Measurements from ENCODE around the gene DSP. TPM values are rescaled to one million over a fixed set of nuclear protein-coding genes. Genes with fewer than 3 reads are reported as not detected.

Gene DSP
- total RNA-seq, 1 experiment from 2014 or later = 104 TPM

DNA sequence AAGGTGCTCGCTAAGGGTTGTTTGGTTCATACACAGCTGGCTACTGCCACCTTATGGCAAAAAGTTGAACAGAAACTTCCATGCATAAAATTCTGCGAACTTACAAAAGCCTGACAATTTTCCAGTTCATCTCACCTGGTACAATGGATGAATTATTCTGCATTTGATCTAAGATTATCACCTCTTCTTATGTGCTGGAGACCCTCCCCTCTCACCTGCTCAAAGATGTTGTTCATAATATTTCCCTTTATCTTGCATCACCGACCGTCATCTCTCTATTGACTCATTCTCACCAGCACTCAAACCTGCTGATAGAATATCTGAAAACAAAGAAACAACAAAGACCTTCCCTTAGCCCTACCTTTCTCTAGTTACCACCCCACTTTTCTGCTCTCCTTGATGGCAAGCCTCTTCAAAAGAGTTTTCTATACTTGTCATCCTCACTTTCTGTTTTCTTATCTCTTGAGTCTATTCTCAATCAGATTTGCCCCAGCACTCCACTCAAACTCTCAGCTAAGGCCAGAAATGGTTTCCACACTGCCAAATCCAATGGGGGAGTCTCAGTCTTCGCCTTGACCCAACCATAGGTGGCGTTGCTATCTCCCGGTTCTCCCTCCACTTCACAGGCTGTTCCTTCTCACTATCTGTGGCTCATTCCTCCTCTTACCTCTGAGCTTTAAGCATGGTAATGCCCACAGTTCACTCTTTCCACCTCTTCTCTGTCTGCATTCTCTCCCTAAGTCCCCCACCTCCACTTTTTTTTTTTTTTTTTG, 74.3 kb downstream of the DSP start (continued):
- TF ChIP-seq ZBTB33 (IDR thresholded peaks at IDR 0.05; ENCODE audit: extremely low read depth, insufficient replicate concordance, low read length) = no peak

DNA sequence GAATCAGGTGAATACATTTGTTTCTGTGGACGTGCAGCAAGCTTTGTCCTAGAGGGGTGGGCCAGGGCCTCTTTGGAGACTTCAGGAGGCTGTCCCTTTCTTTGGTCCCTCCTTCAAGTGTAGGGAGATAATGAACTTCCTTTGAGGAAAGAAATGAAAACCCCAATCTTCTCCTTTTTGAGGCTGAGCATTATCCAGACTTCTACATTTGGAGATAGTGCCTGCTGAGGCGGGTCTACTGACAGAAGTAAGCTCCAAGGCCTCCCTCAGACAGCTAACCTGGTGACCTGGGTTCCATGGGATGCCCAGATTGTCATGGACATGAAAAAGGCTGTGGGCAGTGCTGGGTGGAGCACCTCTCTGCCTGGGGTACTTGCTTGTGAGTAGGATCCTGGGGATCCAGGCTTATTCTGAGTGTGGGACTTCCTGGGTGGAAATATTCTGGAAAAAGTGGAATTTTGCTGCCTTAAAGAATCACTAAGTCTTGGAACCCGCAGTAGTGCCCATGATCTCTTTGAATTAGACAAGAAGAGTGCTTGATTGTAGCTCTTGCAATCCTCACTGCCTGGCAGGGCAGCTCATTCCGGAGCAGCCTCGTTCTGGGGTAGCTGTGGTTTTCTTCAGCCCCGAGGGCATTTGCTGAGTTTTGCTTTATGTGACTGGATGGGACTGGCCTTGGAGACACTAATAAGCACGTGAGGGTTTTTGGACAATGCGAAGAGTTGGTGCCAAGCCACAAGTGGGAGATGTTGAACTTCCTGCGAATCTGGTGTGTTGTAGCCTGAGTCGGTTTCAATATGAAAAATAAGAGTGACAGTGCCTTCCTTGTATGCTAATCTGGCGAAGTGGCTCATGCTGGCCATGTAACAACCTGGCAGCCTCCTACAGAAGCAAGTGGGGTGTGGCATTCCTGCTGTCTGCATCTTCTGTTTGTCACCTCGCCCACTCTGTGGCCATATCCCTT, 76.6 kb downstream of the DSP start:
- H3K4me1 ChIP-seq (ENCODE audit: control insufficient read depth in 1 of 2, insufficient read depth in 2 of 2, low read length in 2 of 2) = peaks cover 0 to 2% of the 10 kb centered on the region in 2 experiments; a peak in 1 of 4 replicates
- intact Hi-C loops (cut with micrococcal nuclease) = loop anchor here (10.0 kb wide), 2 partner anchors 893 to 1063 kb away; no protein-coding TSS in a partner anchor
- no peak overlapping the region for H3K4me3 ChIP-seq (replicated peaks in 1 of 2; ENCODE audit: low read depth in 1 of 2, low read length in 2 of 2)
- H3K4me2 ChIP-seq (ENCODE audit: low read length) = no peak overlapping the region
- H3K79me2 ChIP-seq (ENCODE audit: insufficient read depth, low read length) = no peaks in the 10 kb centered on the region
- no peaks in the 10 kb centered on the region for H3K36me3 ChIP-seq (ENCODE audit: control insufficient read depth in 1 of 2, insufficient read depth in 2 of 2, low read length in 2 of 2)
- no peaks in the 10 kb centered on the region for H3K9me2 ChIP-seq (ENCODE audit: insufficient read depth)
- ChIA-PET CTCF (no interaction called here), RAD21 (ENCODE audit: low non-redundant PET in 1 of 2, low total read pairs in 2 of 2, uncharacterized antibody in 2 of 2, unreplicated experiment in 2 of 2) (no interaction called here), POLR2A (no interaction called here)
- no peaks in the 10 kb centered on the region for H4K20me1 ChIP-seq (ENCODE audit: insufficient read depth)
- no peak for DNase-seq (ENCODE audit: low read depth, low spot score)
- H3K27ac ChIP-seq (ENCODE audit: low read depth, low read length) = no peak overlapping the region
- H3K27me3 ChIP-seq (ENCODE audit: insufficient read depth, low read length) = no peaks in the 10 kb centered on the region
- H3K9me3 ChIP-seq (ENCODE audit: control insufficient read depth in 1 of 2, insufficient read depth in 1 of 2, low read depth in 1 of 2, low read length in 2 of 2) = no peaks in the 10 kb centered on the region
- no TSS peak for BruUV-seq (replicated peaks)
- TF ChIP-seq CBX3 (IDR thresholded peaks at IDR 0.05; ENCODE audit: low read depth) (no peak), RAD21 (IDR thresholded peaks at IDR 0.05; ENCODE audit: low read depth) (no peak), CEBPB (IDR thresholded peaks at IDR 0.05; ENCODE audit: low read depth) (no peak), ELF1 (IDR thresholded peaks at IDR 0.05; ENCODE audit: borderline replicate concordance, low read depth) (no peak), POLR2A (IDR thresholded peaks at IDR 0.05; ENCODE audit: borderline replicate concordance, extremely low read depth, insufficient read depth, insufficient read length) (no peak), TCF7L2 (IDR thresholded peaks at IDR 0.05; ENCODE audit: borderline replicate concordance, extremely low read depth, insufficient read depth, insufficient read length) (no peak), MAX (IDR thresholded peaks at IDR 0.05) (no peak), EGR1 (IDR thresholded peaks at IDR 0.05; ENCODE audit: low read depth) (no peak), EZH2phosphoT487 (IDR thresholded peaks at IDR 0.05; ENCODE audit: borderline replicate concordance) (no peak), SIN3A (IDR thresholded peaks at IDR 0.05; ENCODE audit: low read depth) (no peak), EZH2 (IDR thresholded peaks at IDR 0.05) (no peak), ZFX (IDR thresholded peaks at IDR 0.05) (no peak), FOSL1 (IDR thresholded peaks at IDR 0.05; ENCODE audit: low read depth) (no peak), POLR2AphosphoS5 (IDR thresholded peaks at IDR 0.05; ENCODE audit: low read depth, low read length) (no peak)
- TF ChIP-seq, protein P1, sequence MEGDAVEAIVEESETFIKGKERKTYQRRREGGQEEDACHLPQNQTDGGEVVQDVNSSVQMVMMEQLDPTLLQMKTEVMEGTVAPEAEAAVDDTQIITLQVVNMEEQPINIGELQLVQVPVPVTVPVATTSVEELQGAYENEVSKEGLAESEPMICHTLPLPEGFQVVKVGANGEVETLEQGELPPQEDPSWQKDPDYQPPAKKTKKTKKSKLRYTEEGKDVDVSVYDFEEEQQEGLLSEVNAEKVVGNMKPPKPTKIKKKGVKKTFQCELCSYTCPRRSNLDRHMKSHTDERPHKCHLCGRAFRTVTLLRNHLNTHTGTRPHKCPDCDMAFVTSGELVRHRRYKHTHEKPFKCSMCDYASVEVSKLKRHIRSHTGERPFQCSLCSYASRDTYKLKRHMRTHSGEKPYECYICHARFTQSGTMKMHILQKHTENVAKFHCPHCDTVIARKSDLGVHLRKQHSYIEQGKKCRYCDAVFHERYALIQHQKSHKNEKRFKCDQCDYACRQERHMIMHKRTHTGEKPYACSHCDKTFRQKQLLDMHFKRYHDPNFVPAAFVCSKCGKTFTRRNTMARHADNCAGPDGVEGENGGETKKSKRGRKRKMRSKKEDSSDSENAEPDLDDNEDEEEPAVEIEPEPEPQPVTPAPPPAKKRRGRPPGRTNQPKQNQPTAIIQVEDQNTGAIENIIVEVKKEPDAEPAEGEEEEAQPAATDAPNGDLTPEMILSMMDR (IDR thresholded peaks at IDR 0.05 in 2 of 3, conservative IDR thresholded peaks at IDR 0.05 in 1 of 3; ENCODE audit: borderline replicate concordance in 1 of 3, insufficient read depth in 1 of 3, low read depth in 2 of 3, low read length in 2 of 3) = no peak
- no peak overlapping the region for H2AFZ ChIP-seq (ENCODE audit: low read depth, low read length, poor library complexity, severe bottlenecking)
- ATAC-seq = no peak
- no peak overlapping the region for H3K9ac ChIP-seq (ENCODE audit: low read length)

Measured in HCT116 (cell line).